GM12878 (cell line): Measurements from ENCODE around the gene ZBTB5. TPM values are rescaled to one million over a fixed set of nuclear protein-coding genes. Genes with fewer than 3 reads are reported as not detected.

Experiments used
- ATAC-seq: fragments of 200-7000 bp; cut with Tn5 transposase; 3 replicates; pipeline ENCODE4 v1.9.1; 2020; ENCODE audit warnings: mild to moderate bottlenecking, moderate library complexity
- BruUV-seq: library from RNA; stranded (reverse); fragments of 400-500 nt; replicated peaks from 2 replicates; lab custom pipeline; 2021; lab: Mats Ljungman, UMichigan
- CTCF ChIA-PET: fragments of 300-600 bp; sonication (Branson Sonifier 250); formaldehyde crosslinking; extraction: SDS; loops from one replicate; lab custom pipeline; 2021; ENCODE audit warnings: inconsistent platforms; lab: Yijun Ruan, JAX
- POLR2A ChIA-PET: fragments of 350-600 bp; formaldehyde crosslinking; extraction: SDS; loops from one replicate; lab custom pipeline; 2021; ENCODE audit warnings: inconsistent platforms; lab: Charles Lee
- RAD21 ChIA-PET: fragments of 300-600 bp; sonication (Branson Sonifier 250); formaldehyde crosslinking; loops from one replicate; lab custom pipeline; 2023; ENCODE audit warnings: antibody characterized with exemption; ENCODE audit not compliant: unreplicated experiment; lab: Charles Lee
- SMC1A ChIA-PET: fragments of 300-600 bp; sonication (Branson Sonifier 250); formaldehyde crosslinking; loops from one replicate; lab custom pipeline; 2023; ENCODE audit not compliant: unreplicated experiment, uncharacterized antibody; lab: Charles Lee
- DNase-seq: peaks from one replicate; pipeline ENCODE4 v3.0.0-alpha.2; 2011; ENCODE audit warnings: low read depth, low spot score
- FAIRE-seq: peaks from 3 replicates; lab custom pipeline; 2011; peaks lifted over from hg19 to GRCh38; lab: Jason Lieb, UNC
- H2AFZ ChIP-seq: 2 replicates; pipeline ENCODE4 v1.6.0; 2011; ENCODE audit warnings: low read depth, low read length, control low read depth; ENCODE audit not compliant: control insufficient read depth
- H3K27ac ChIP-seq: 2 replicates; pipeline ENCODE4 v1.5.1; 2011; ENCODE audit warnings: control low read depth; ENCODE audit not compliant: control insufficient read depth, insufficient read depth
- H3K27me3 ChIP-seq, 2 experiments: replicated peaks in 1 of 2; 2 replicates each; pipeline versions ENCODE4 v1.6.0 to v1.6.1; 2011; ENCODE audit warnings: low read length in 1 of 2; ENCODE audit not compliant: control insufficient read depth in 2 of 2, insufficient read depth in 2 of 2
- H3K36me3 ChIP-seq, 2 experiments: 2 replicates each; pipeline ENCODE4 v1.5.1; 2011; ENCODE audit warnings: low read length in 1 of 2; ENCODE audit not compliant: control insufficient read depth in 2 of 2, insufficient read depth in 2 of 2
- H3K4me1 ChIP-seq: 2 replicates; pipeline ENCODE4 v1.6.1; 2011; ENCODE audit warnings: mild to moderate bottlenecking, low read length, moderate library complexity, mixed read lengths; ENCODE audit not compliant: control insufficient read depth, insufficient read depth
- H3K4me2 ChIP-seq: 2 replicates; pipeline ENCODE4 v1.6.0; 2011; ENCODE audit warnings: control low read depth; ENCODE audit not compliant: control insufficient read depth, insufficient read depth
- H3K4me3 ChIP-seq: fragments of 200-600 bp; sonication (generic); 2 replicates; pipeline ENCODE4 v1.5.1; 2016
- H3K79me2 ChIP-seq: 2 replicates; pipeline ENCODE4 v1.6.0; 2011; ENCODE audit warnings: low read length; ENCODE audit not compliant: control insufficient read depth, insufficient read depth
- H3K9ac ChIP-seq: 2 replicates; pipeline ENCODE4 v1.8.0; 2011; ENCODE audit warnings: low read length, control low read depth, mixed read lengths; ENCODE audit not compliant: control insufficient read depth, insufficient read depth
- H3K9me3 ChIP-seq: replicated peaks from 3 replicates; pipeline ENCODE4 v1.5.1; 2011; ENCODE audit warnings: mild to moderate bottlenecking, low read length; ENCODE audit not compliant: control insufficient read depth, insufficient read depth
- H4K20me1 ChIP-seq: 2 replicates; pipeline ENCODE4 v1.6.0; 2011; ENCODE audit not compliant: control insufficient read depth, insufficient read depth
- BCL11A ChIP-seq: IDR thresholded peaks from 2 replicates; pipeline ENCODE4 v1.6.1; 2011; ENCODE audit warnings: low read depth, low read length
- BCLAF1 ChIP-seq: fragments of 450-650 bp; IDR thresholded peaks from 2 replicates; pipeline ENCODE4 v1.6.1; 2017; ENCODE audit warnings: antibody characterized with exemption, mild to moderate bottlenecking, moderate library complexity
- CEBPZ ChIP-seq: fragments of 150-350 bp; IDR thresholded peaks from 2 replicates; pipeline ENCODE4 v1.6.1; 2016; ENCODE audit warnings: low read depth, low read length
- IRF3 ChIP-seq: fragments of 450-650 bp; IDR thresholded peaks from 2 replicates; pipeline ENCODE4 v1.6.1; 2014; ENCODE audit warnings: mild to moderate bottlenecking
- NFIC ChIP-seq: IDR thresholded peaks from 2 replicates; pipeline ENCODE4 v1.6.1; 2012; ENCODE audit warnings: low read depth, mild to moderate bottlenecking, inconsistent platforms, low read length, moderate library complexity
- ZBED1 ChIP-seq: IDR thresholded peaks from 2 replicates; pipeline ENCODE4 v1.6.1; 2016; ENCODE audit warnings: borderline replicate concordance
- WGBS: methylation state at CpG from one replicate; pipeline ENCODE4 v1.1.6; 2016; ENCODE audit warnings: low lambda C conversion rate; ENCODE audit not compliant: insufficient replicate concordance, insufficient coverage; ENCODE audit errors: missing lambda C conversion rate; 5-methylcytosine and 5-hydroxymethylcytosine counted together
- in situ Hi-C: fragments of 300-500 bp; cut with MboI; formaldehyde crosslinking; loops from 9 replicates; pipeline ENCODE4 v1.14.3; 2018; ENCODE audit warnings: mixed read lengths
- intact Hi-C: fragments of 100-400 bp; cut with micrococcal nuclease; formaldehyde crosslinking; loops from one replicate; pipeline ENCODE4 v1.14.2; 2022; ENCODE audit not compliant: unreplicated experiment
- polyA plus RNA-seq, 11 experiments: library from polyadenylated mRNA; depleted of rRNA in 4 of 11; unstranded in 6 of 11; stranded (reverse) in 5 of 11; fragments of >200 nt; fragmentation: Nextera tagmentation in 4 of 11; fragmentation: Illumina TruSeq in 1 of 11; extraction: Ambion mirVana in 4 of 11; extraction: Trizol in 1 of 11; gene quantifications; 1 replicate in 1 of 11; 2 replicates in 10 of 11; pipeline versions ENCODE4 v1.2.1 to v1.2.3, GENCODE V29; 2011 to 2016; ENCODE audit warnings: inconsistent platforms in 2 of 11, missing spikeins in 2 of 11, low read depth in 1 of 11
- total RNA-seq, 4 experiments: library from RNA; depleted of rRNA in 3 of 4; stranded (reverse); fragments of >200 nt in 3 of 4; fragmentation: Illumina TruSeq in 1 of 4; extraction: Trizol in 1 of 4; gene quantifications; 2 replicates each; pipeline versions ENCODE4 v1.2.1 to v1.2.3, GENCODE V29; 2013 to 2021

ZBTB5 gene
- total and polyA plus RNA-seq, 10 of the 15 experiments (the other 5 are each of a cell fraction or from before 2014, with no cell fraction given), result 1.4 to 32.5 (median 12.1) TPM

GRCh38 chr9:37495571-37495970, 30.3 kb upstream of the ZBTB5 start:
- 96% methylated on average over 5 of the region's 5 CpGs for WGBS
- Histone ChIP-seq H3K27ac (no peak overlapping the region), H3K36me3 (peaks cover 29 to 41% of the 10 kb centered on the region in 2 experiments), H3K9ac (no peak overlapping the region), H2AFZ (no peak overlapping the region), H3K79me2 (no peaks in the 10 kb centered on the region), H3K4me1 (no peaks in the 10 kb centered on the region), H3K9me3 (no peaks in the 10 kb centered on the region), H4K20me1 (no peaks in the 10 kb centered on the region), H3K4me3 (no peak overlapping the region), H3K27me3 (no peaks in the 10 kb centered on the region), H3K4me2 (no peak overlapping the region)
- DNase-seq, result no peak
- BruUV-seq, result no TSS peak
- ChIA-PET CTCF (interaction anchor here (0.7 to 2.6 kb wide), 5 partner anchors 8 to 704 kb away, joined by 3 to 8 read pairs (median 3); partner anchors contain the start of gene TOMM5), POLR2A (interaction anchor here (0.5 to 1.4 kb wide), 3 partner anchors 32 to 52 kb away, joined by 3 to 5 read pairs (median 4); no protein-coding TSS in a partner anchor)
- intact Hi-C loops (no loop called here), in situ Hi-C loops (loop anchor here (25.0 kb wide), 1 partner anchor 517 kb away; no protein-coding TSS in a partner anchor)
- FAIRE-seq, result no peak
- no peak for ATAC-seq
- no peak for TF ChIP-seq BCLAF1
- TF ChIP-seq, all 136 proteins: peak for 0
- ChIA-PET SMC1A (interaction anchor here (0.8 to 1.4 kb wide), 3 partner anchors 9 to 77 kb away, joined by 3 to 4 read pairs (median 3); no protein-coding TSS in a partner anchor), RAD21 (interaction anchor here (1.6 kb wide), 1 partner anchor 10 kb away, joined by 4 read pairs; the partner anchor contains the start of gene POLR1E)

GRCh38 chr9:37491939-37492338, 26.7 kb upstream of the ZBTB5 start:
- no TSS peak for BruUV-seq
- TF ChIP-seq BCL11A, result no peak
- no peak for TF ChIP-seq CEBPZ
- no peak for TF ChIP-seq NFIC
- no peak for TF ChIP-seq ZBED1
- TF ChIP-seq IRF3, result no peak
- DNase-seq, result no peak
- ChIA-PET RAD21 (no interaction called here), POLR2A (no interaction called here), SMC1A (interaction anchor here (1.4 kb wide), 1 partner anchor 83 kb away, joined by 3 read pairs; no protein-coding TSS in a partner anchor), CTCF (no interaction called here)
- H3K4me1 ChIP-seq, result peaks cover 7% of the 10 kb centered on the region
- H3K27ac ChIP-seq, result no peak overlapping the region
- no peak overlapping the region for H3K4me3 ChIP-seq
- H3K36me3 ChIP-seq, result peaks cover 18 to 35% of the 10 kb centered on the region in 2 experiments
- no peak overlapping the region for H3K4me2 ChIP-seq
- no peaks in the 10 kb centered on the region for H4K20me1 ChIP-seq
- no peak overlapping the region for H2AFZ ChIP-seq
- no peaks in the 10 kb centered on the region for H3K9me3 ChIP-seq
- intact Hi-C loops, result no loop called here
- peaks cover 17% of the 10 kb centered on the region for H3K79me2 ChIP-seq
- H3K9ac ChIP-seq, result no peak overlapping the region
- in situ Hi-C loops, result loop anchor here (25.0 kb wide), 1 partner anchor 520 kb away; no protein-coding TSS in a partner anchor
- no peak for ATAC-seq
- WGBS, result 100% methylated on average over 1 of the region's 1 CpG
- FAIRE-seq, result no peak
- H3K27me3 ChIP-seq, result no peaks in the 10 kb centered on the region
